Measurements from ENCODE around the gene ZNF878.

Gene ZNF878

DNA sequence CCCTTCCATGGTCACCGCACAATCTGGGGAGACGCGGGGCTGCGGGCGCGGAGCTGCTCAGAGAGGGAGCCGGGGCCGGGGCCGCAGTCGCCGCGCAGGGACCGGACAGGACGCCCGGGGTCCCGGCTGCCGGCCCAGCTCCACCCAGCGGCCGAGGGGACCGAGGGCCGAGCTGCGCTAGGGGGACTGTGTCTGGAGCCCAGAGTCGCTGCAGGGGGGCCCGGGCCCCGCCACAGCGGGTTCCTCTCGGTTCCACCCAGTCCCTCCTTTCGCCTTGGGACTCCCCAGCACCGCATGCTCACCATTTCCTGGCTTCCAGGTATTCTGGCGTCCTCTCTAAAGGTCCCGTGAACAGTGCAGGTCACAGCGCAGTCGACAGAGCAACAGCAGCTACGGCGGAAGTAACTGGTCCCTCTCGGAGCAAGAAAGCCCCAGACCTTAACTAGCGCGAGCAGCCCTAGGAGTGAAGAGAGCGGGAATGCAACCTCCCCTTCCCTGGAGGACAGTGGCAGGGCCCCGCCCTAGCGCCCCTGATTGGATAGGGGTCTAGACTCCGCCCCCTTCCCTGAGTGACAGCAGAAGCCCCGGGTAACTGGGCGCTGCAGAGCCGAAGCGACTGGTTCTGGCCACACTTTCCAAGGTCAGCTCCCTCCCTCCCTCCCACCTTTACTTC lies at the start of gene ZNF878:
Gene ZNF878 (minus strand): TSS at position 465 of the 673 bp plus-strand sequence. CDS start 160 bp downstream, at position 305.
- in situ Hi-C loops (cut with HindIII; ENCODE audit: low sequenced_read_pairs): no loop called here
- DNase-seq (ENCODE audit: low read depth): peak; percentile 44
- TF ChIP-seq, protein P1, sequence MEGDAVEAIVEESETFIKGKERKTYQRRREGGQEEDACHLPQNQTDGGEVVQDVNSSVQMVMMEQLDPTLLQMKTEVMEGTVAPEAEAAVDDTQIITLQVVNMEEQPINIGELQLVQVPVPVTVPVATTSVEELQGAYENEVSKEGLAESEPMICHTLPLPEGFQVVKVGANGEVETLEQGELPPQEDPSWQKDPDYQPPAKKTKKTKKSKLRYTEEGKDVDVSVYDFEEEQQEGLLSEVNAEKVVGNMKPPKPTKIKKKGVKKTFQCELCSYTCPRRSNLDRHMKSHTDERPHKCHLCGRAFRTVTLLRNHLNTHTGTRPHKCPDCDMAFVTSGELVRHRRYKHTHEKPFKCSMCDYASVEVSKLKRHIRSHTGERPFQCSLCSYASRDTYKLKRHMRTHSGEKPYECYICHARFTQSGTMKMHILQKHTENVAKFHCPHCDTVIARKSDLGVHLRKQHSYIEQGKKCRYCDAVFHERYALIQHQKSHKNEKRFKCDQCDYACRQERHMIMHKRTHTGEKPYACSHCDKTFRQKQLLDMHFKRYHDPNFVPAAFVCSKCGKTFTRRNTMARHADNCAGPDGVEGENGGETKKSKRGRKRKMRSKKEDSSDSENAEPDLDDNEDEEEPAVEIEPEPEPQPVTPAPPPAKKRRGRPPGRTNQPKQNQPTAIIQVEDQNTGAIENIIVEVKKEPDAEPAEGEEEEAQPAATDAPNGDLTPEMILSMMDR (IDR thresholded peaks at IDR 0.05; ENCODE audit: low read depth, low read length, missing control alignments): no peak
- peak within 1 kb of the TSS; percentile 64 for H3K4me3 ChIP-seq (ENCODE audit: low read depth, low read length)

DNA sequence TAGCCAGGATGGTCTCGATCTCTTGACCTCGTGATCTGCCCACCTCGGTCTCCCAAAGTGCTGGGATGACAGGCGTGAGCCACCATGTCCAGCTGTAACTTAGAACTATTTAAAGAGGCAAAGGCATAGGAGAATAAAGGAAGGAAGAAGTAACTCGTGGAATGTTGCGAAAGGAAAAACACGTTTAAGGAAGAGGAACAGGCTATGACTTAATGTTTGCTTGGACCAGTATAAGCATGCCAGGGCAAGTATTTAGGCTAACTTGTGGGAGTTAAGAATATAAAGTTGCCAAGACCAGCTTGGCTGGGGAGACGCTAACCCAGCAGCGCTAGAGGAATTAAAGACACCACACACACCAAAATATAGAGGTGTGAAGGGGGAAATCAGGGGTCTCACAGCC lies 45.3 kb upstream of the ZNF878 start:
- H3K4me3 ChIP-seq (ENCODE audit: low read depth, low read length): no peak overlapping the region
- TF ChIP-seq, protein P1 (IDR thresholded peaks at IDR 0.05; ENCODE audit: low read depth, low read length, missing control alignments): no peak
- in situ Hi-C loops (cut with HindIII; ENCODE audit: low sequenced_read_pairs): no loop called here
- no peak for DNase-seq (ENCODE audit: low read depth)

DNA sequence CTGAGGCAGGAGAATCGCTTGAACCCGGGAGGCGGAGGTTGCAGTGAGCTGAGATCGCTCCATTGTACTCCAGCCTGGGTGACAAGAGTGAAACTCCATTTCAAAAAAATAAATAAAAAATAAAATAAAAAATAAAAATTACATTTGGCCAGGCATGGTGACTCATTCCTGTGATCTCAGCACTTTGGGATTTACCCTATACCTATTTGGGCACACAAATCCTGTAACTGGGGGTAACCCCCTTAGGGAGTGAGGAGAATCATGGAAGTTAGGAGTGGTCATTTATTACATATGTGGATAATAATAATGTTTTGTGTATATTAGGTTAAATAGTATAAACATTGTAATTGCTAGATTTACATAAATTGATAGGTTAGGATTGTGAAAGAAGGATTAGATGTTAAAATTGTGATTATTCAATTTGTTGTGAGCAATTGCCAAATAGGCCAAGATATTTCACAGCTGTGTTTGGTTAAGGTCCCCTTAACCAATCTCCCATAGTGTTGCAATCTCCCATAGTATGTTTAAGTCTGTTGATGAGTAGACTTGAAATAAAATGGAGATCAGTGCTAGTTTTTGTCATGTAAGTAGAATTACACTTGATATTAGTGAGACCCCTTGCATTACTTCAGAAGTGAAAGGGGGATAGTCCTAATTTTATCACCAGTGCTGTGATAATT lies 42.5 kb upstream of the ZNF878 start:
- no peak for DNase-seq (ENCODE audit: low read depth)

DNA sequence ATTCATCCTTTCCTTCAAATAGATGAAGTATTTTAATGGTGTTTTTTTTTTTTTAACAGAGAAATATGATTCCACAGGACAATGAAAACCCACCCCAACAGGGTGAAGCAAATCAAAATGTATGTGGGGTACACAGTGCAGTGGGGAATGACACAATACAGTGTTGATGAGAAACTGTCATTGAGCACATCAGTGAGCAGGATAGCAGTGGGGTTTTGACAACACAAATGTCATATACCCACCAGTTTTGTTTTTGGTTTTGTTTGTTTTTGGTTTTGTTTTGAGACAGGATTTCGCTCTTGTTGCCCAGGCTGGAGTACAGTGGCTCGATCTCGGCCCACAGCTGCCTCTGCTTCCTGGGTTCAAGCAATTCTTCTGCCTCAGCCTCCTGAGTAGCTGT lies 41.0 kb upstream of the ZNF878 start:
- in situ Hi-C loops (cut with HindIII; ENCODE audit: low sequenced_read_pairs): no loop called here
- TF ChIP-seq, protein P1 (IDR thresholded peaks at IDR 0.05; ENCODE audit: low read depth, low read length, missing control alignments): no peak
- no peak for DNase-seq (ENCODE audit: low read depth)
- no peak overlapping the region for H3K4me3 ChIP-seq (ENCODE audit: low read depth, low read length)

More for the DNA sequence above, 42.5 kb upstream of the ZNF878 start:
- no peak overlapping the region for H3K4me3 ChIP-seq (ENCODE audit: low read depth, low read length)
- TF ChIP-seq, protein P1 (IDR thresholded peaks at IDR 0.05; ENCODE audit: low read depth, low read length, missing control alignments): no peak
- in situ Hi-C loops (cut with HindIII; ENCODE audit: low sequenced_read_pairs): no loop called here

DNA sequence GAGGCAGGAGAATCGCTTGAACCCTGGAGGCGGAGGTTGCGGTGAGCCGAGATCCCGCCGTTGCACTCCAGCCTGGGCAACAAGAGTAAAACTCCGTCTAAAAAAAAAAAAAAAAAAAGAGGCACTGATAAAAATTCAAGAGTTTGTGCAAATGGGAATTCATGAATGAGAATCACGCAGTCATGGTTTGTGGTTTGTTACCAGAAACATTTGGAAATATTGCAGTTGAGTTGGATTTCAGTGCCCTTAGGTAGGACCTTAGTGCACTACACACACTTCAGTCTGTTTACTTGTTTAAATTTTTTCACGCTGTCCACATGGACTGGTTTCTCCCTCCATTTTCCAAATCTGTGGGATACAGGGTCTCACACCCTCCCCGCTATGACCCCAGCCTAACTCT lies 40.2 kb upstream of the ZNF878 start:
- TF ChIP-seq, protein P1 (IDR thresholded peaks at IDR 0.05; ENCODE audit: low read depth, low read length, missing control alignments): no peak
- DNase-seq (ENCODE audit: low read depth): no peak
- peak overlapping the region; percentile 67 for H3K4me3 ChIP-seq (ENCODE audit: low read depth, low read length)
- in situ Hi-C loops (cut with HindIII; ENCODE audit: low sequenced_read_pairs): no loop called here

DNA sequence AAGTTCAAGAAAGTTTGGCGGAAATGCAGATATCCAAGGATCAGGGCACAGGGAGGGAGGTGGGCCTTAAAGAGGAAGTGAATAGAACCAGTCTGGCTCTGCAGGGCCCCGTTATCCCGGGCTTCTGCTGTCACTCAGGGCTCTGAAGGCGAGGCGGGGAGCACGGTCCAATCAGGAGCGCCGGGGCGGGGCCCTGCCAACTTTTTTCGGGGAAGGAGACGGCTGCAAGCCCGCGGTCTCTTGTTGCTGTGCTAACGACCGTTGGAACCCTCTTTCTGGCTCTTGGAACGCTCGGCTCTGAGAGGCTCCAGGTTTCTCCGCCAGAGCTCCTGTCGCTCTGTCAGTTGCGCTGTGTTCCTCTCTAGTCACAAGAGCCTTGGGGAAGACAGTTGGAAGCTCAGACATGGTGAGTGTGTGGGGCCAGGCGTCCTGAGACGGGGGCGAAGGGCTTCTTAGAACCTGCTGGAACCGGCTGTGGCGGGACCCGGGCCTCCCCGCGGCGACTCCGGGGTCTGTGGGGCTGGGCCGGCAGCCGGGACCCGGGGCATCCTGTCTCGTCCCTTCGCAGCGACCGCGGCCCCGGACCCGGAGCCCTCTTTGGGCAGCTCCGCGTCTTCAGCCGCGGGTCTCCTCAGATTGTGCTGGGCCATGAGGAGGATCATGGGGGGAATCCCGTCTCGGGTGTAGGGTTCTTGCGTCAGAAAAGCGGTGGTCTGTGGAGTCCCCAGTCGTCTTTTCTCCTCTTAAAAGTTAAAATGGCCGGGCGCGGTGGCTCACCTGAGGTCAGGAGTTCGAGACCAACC lies 39.5 kb upstream of the ZNF878 start:
- in situ Hi-C loops (cut with HindIII; ENCODE audit: low sequenced_read_pairs): no loop called here
- DNase-seq (ENCODE audit: low read depth): peak; percentile 55
- peak overlapping the region; percentile 67 for H3K4me3 ChIP-seq (ENCODE audit: low read depth, low read length)
- TF ChIP-seq, protein P1 (IDR thresholded peaks at IDR 0.05; ENCODE audit: low read depth, low read length, missing control alignments): no peak

All from astrocyte of the cerebellum (primary cell).